HG02885 (cell line): ENCODE results near the gene PLCH1.
"Not testable (repeated sequence)": the region's sequence is repeated elsewhere in the genome, so short reads cannot be mapped to it uniquely, and the experiment has no call there.

Experiments used
- ATAC-seq: cut with Tn5 transposase; IDR thresholded peaks from one replicate; pipeline ENCODE4 v1.9.1; 2021; ENCODE audit warnings: mild to moderate bottlenecking; ENCODE audit not compliant: unreplicated experiment, poor library complexity

Gene PLCH1

GRCh38 chr3:155398046-155398445 is 346.8 kb downstream of the PLCH1 start:
- ATAC-seq: no peak

DNA sequence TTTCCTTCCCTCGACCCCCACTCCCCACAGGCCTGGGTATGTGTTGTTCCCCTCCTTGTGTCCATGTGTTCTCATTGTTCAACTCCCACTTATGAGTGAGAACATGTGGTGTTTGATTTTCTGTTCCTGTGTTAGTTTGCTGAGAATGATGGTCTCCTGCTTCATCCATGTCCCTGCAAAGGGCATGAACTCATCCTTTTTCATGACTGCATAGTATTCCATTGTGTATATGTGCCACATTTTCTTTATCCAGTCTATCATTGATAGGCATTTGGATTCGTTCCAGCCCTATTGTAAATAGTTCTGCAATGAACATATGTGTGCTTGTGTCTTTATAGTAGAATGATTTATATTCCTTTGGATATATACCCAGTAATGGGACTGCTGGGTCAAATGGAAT is 350.0 kb downstream of the PLCH1 start:
- not testable (repeated sequence) for ATAC-seq

GRCh38 chr3:155394240-155394639 is 350.6 kb downstream of the PLCH1 start:
- ATAC-seq: no peak

DNA sequence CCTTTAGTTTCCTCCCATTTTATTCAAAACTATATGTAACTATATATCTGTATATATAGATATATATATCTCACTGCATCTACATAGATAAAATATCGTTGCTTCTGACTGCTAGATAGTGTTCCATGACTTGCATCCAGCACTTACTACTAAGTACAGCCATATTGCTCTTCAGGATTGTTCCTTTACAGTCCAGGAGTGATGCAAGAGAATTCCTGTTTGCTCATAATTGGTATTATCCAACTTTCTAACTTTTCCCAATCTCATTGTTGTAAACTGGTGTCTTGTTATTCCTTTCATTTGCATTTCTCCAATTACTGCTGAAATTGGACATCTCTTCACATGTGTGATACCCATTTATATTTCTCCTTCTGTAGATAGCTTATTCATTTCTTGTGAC is 351.6 kb downstream of the PLCH1 start:
- ATAC-seq: no peak

GRCh38 chr3:155392138-155392537 is 352.7 kb downstream of the PLCH1 start:
- no peak for ATAC-seq

DNA sequence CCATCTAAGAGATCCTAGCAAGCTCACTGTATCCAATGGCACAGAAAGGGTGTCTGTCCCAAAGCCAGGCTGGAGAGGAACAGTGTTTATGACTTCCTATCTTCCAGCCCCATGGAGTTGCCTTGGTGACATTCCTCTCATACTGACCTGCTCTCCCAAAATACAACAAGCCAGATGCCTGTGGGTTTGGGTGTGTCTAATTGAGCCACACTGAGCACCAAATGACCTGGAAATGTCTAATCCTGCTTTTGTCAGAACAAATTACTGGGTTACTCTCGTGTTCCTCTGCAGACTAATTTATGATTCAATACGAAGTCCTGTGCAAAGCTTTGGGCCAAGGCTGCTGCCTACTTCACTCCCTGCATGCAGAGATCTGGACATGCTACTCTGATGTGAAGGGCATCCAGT is 353.3 kb downstream of the PLCH1 start:
- ATAC-seq: no peak

DNA sequence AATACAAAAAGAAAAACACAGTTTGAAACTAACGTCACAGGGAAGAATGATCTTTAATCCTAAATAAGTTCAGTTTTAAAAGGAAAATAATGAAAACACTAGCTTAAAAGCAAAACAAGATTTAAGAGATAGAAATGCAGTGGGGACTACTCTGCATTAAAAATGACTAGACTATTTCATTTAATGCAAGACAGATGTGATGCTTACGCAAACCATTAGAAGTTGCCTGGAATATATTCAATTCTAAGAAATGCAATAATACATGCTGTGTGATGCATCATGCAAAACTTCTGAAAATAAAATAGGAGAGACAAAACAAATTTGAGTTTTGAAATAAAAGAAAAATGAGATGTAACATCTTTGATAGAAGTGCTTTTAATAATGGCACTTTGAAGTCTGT is 353.8 kb downstream of the PLCH1 start:
- no peak for ATAC-seq

DNA sequence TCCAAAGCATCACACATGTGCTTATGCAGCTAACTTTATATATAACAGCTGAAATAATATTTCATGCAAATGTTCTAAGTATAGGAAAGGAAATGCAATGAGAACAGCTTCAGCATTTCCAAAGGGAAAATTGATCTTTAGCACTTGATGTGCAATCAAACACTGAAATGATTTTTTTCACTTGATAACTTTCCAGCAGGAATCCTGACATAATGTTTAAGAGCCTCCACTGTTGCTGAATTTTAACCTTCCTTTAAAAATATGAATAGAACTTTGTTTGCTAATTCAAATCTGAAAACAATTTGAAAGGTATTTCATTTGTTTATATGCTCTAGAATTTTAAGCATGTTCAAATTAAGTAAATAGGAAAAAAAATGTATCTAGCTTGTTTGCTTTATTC is 354.5 kb downstream of the PLCH1 start:
- ATAC-seq: no peak

- ATAC-seq: no peak
Observed at GRCh38 chr3:155388417-155388816, 356.5 kb downstream of the PLCH1 start.

GRCh38 chr3:155387571-155387970 is 357.3 kb downstream of the PLCH1 start:
- ATAC-seq: no peak

DNA sequence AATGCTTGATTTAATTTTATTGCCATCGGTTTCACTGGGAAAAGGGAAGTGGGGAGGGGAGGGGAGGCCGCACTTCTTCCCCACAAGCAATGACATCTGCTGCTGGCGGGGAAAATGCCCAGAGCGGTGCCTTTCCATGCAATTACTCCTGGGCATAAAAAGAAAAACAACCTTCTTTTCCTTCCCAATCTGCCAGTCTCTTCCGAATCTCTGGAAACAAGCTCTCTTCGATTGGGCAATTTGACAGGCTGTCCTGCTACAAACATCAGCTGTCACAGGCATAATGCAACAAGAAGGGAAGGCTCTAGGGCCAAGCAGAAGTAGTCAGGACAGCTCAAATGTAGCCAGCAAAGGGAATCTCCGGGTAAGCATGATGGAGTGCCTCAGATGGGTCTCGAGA is 358.0 kb downstream of the PLCH1 start:
- ATAC-seq: no peak

DNA sequence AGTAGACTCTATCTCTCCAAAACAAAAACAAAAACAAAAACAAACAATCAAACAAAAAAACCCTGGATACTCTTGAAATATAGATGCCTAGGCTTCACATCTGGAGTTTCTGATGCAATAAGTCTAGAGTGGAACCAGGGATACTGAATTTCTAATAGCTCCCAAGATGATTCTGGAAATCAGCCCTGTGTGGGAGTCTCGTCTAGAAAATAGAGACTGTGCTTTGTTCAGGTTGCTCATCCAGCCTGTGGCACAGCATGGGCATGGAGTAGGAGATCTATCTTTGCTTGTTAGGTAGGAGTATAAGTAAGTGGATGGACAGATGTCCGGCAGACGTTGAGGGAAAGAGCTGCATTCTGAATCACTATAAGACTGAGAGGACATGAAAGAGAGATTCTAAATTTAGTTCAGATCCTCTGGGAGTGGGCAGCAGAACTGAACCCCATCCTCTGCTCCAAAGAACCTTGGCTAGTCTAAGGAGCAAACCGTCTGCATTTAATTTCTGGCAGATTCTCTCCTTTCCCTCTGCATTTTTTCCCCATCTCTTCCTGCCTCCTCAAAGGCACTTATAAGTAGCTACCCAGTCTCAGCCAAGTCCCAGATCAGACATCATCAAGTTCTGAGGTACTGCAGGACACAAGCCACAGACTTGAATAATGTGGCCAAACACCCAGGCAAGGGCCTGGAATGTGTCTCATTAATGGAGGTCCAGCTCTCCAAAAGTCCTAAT is 358.8 kb downstream of the PLCH1 start:
- ATAC-seq: no peak

DNA sequence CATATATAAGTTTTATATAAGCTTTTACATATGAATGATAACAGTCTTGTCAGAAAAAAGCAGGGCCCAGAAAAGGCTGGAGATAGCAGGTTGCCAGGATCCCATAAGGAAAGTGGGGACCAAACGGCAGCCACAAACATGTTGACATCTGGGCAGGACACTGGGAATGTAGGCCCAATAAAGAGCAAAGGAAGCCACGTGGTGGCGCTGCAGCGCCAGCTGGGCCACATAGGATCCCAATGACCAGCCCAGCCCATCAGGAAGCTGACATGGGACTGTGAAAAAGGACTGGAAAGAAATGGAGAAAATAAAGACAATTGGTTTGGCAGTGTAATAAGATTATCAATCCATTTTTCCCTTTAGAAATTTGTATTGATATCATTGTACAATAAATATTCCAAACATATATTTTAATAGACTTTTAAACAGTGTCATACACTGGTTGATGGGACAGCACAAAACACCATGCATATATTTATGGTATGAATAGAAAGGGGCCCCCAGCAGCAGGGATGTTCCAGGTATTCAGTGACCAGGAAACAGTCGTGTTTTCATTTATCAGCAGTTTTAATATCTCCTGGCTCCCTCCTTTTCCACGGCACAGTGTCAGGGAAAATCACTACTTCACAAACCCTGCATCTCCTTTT is 362.4 kb downstream of the PLCH1 start:
- ATAC-seq: peak; percentile 72

DNA sequence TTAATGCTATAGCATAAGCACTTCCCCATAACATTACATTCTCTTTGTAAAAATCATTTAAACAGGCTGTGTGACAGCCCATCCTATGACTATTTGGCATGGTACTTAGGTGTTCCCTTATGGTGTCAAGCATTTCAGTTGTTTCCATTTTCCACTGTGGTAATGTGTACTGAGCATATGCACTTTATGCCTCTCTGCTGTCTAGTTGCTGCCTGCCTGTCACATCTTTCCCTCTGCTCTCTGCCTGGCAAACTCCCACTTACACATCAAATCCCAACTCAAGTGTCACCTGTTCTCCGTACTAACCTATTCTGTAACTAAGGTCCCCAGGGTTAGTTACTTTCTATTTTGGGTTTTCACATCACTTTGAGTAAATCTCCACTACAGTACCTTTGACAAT is 367.0 kb downstream of the PLCH1 start:
- no peak for ATAC-seq

GRCh38 chr3:155377071-155377470 is 367.8 kb downstream of the PLCH1 start:
- ATAC-seq: no peak

- no peak for ATAC-seq
Observed at GRCh38 chr3:155372281-155372680, 372.6 kb downstream of the PLCH1 start.

GRCh38 chr3:155370764-155371503 is 373.9 kb downstream of the PLCH1 start:
- no peak for ATAC-seq

DNA sequence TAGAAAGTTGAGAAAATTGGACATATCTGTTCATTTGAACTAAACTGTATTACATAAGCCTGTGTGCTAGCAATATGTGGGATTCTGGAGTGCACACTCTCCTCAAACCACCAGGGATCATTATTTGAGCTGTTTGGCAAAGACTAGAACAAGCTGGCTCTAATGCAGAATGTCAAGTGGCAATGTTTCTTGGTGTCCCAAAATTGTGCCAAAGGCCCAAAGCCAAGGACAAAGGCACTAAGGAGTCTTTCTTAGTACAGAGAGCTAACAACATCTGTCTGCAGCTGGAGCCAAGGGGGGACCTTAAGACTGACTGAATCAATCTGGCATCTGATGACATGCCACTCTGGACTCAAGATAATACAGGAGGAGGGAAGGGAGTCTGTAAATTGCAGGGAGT is 374.7 kb downstream of the PLCH1 start:
- no peak for ATAC-seq

DNA sequence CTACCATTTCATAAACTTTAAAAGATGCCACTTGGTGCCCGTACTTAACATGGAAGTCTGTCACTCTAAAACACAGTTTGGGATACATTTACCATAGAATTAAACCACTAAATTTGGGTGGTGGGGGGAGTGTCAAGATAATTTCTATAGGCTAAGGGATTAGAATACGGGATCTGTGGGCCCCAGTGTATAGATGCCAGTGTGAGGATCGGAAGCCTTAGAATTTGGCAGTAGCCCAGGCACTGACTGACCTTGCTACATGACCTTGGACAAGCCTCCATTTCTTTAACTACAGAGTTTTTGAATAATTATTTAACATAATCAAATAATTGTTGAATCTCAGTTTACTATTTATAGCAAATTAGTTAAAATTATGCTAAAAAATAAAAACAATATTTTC is 375.1 kb downstream of the PLCH1 start:
- ATAC-seq: no peak

GRCh38 chr3:155369244-155369643 is 375.6 kb downstream of the PLCH1 start:
- ATAC-seq: no peak

- no peak for ATAC-seq
Observed at GRCh38 chr3:155368786-155369185, 376.1 kb downstream of the PLCH1 start.
